A549 (cell line): Measurements from ENCODE around the gene CCDC40. TPM values are rescaled to one million over a fixed set of nuclear protein-coding genes. Genes with fewer than 3 reads are reported as not detected.

ENCODE experiments used
- ATAC-seq, 2 experiments: fragments of 200-7000 bp in 1 of 2; fragments of >200 bp in 1 of 2; cut with Nextera tagmentation in 1 of 2; cut with Tn5 transposase in 1 of 2; 3 replicates each; pipeline versions ENCODE4 v1.8.0 to v1.9.1; 2018 to 2020; ENCODE audit warnings: mild to moderate bottlenecking in 1 of 2, moderate library complexity in 1 of 2
- CTCF ChIA-PET: fragments of 300-600 bp; sonication (Branson Sonifier 250); formaldehyde crosslinking; extraction: SDS; loops from one replicate; lab custom pipeline; 2021; ENCODE audit warnings: antibody characterized with exemption, inconsistent platforms; lab: Yijun Ruan, JAX
- POLR2A ChIA-PET: fragments of 350-600 bp; formaldehyde crosslinking; extraction: SDS; loops from one replicate; lab custom pipeline; 2021; ENCODE audit warnings: antibody characterized with exemption, inconsistent platforms; lab: Yijun Ruan, JAX
- DNase-seq, 2 experiments: peaks; one replicate each; pipeline versions ENCODE4 v3.0.0 to v3.0.0-alpha.2; 2011 to 2016; ENCODE audit warnings: low read depth in 1 of 2, low spot score in 1 of 2
- FAIRE-seq: peaks from 2 replicates; lab custom pipeline; 2011; peaks lifted over from hg19 to GRCh38; lab: Jason Lieb, UNC
- H3K27ac ChIP-seq, 2 experiments: fragments of >200 bp; sonication (Bioruptor Twin); formaldehyde crosslinking; 3 replicates each; pipeline ENCODE4 v1.5.1; 2016 to 2017
- H3K4me1 ChIP-seq: fragments of >200 bp; sonication (Bioruptor Twin); formaldehyde crosslinking; 3 replicates; pipeline ENCODE4 v1.6.1; 2016
- H3K4me2 ChIP-seq: fragments of >200 bp; sonication (Bioruptor Twin); formaldehyde crosslinking; 3 replicates; pipeline ENCODE4 v1.6.1; 2016
- H3K4me3 ChIP-seq: fragments of >200 bp; sonication (Bioruptor Twin); formaldehyde crosslinking; 3 replicates; pipeline ENCODE4 v1.5.1; 2016
- H3K9me3 ChIP-seq: fragments of >200 bp; sonication (Bioruptor Twin); formaldehyde crosslinking; 3 replicates; pipeline ENCODE4 v1.6.1; 2016
- ATOH8 ChIP-seq: fragments of 250-450 bp; sonication (Bioruptor Pico); IDR thresholded peaks from 2 replicates; pipeline ENCODE4 v1.5.0; 2020; ENCODE audit warnings: low read depth, mild to moderate bottlenecking, moderate library complexity
- CBX2 ChIP-seq: fragments of 200-600 bp; sonication (generic); IDR thresholded peaks from 2 replicates; pipeline ENCODE4 v1.6.1; 2016; ENCODE audit warnings: low read depth, mild to moderate bottlenecking, borderline replicate concordance
- CEBPB ChIP-seq, 2 experiments: fragments of >200 bp in 1 of 2; sonication (Bioruptor Twin) in 1 of 2; formaldehyde crosslinking in 1 of 2; IDR thresholded peaks; 2 replicates each; pipeline ENCODE4 v1.6.1; 2012 to 2016
- CHD4 ChIP-seq: fragments of 200-600 bp; sonication (generic); IDR thresholded peaks from 2 replicates; pipeline ENCODE4 v1.6.1; 2016; ENCODE audit warnings: antibody characterized with exemption, mild to moderate bottlenecking, borderline replicate concordance
- CTCF ChIP-seq: fragments of >200 bp; sonication (Bioruptor Twin); formaldehyde crosslinking; IDR thresholded peaks from 3 replicates; pipeline ENCODE4 v1.5.1; 2016
- EHF ChIP-seq: fragments of 250-450 bp; sonication (Bioruptor Pico); IDR thresholded peaks from 2 replicates; pipeline ENCODE4 v1.5.0; 2020; ENCODE audit warnings: mild to moderate bottlenecking
- EP300 ChIP-seq, 2 experiments: fragments of >200 bp; sonication (Bioruptor Twin); formaldehyde crosslinking; IDR thresholded peaks; 2 replicates in 1 of 2; 3 replicates in 1 of 2; pipeline ENCODE4 v1.6.1; 2016 to 2017
- FOSB ChIP-seq: fragments of 250-450 bp; sonication (Bioruptor Pico); IDR thresholded peaks from 2 replicates; pipeline ENCODE4 v1.5.0; 2020; ENCODE audit warnings: mild to moderate bottlenecking, moderate library complexity
- GATA3 ChIP-seq: IDR thresholded peaks from 2 replicates; pipeline ENCODE4 v1.6.1; 2012; ENCODE audit warnings: borderline replicate concordance
- HES2 ChIP-seq: fragments of >200 bp; sonication (Bioruptor Twin); formaldehyde crosslinking; IDR thresholded peaks from 2 replicates; pipeline ENCODE4 v1.6.1; 2016
- HOXB13 ChIP-seq: fragments of 250-450 bp; sonication (Bioruptor Pico); IDR thresholded peaks from 2 replicates; pipeline ENCODE4 v1.5.0; 2020; ENCODE audit warnings: low read depth, mild to moderate bottlenecking, moderate library complexity
- KDM1A ChIP-seq: fragments of 200-600 bp; sonication (generic); IDR thresholded peaks from 2 replicates; pipeline ENCODE4 v1.6.1; 2016; ENCODE audit warnings: low read depth, mild to moderate bottlenecking
- KDM5A ChIP-seq: fragments of 200-600 bp; sonication (generic); IDR thresholded peaks from 2 replicates; pipeline ENCODE4 v1.6.1; 2016; ENCODE audit warnings: antibody characterized with exemption, mild to moderate bottlenecking
- MAFK ChIP-seq: fragments of 450-650 bp; IDR thresholded peaks from 2 replicates; pipeline ENCODE4 v1.6.1; 2014; ENCODE audit not compliant: partially characterized antibody
- MAX ChIP-seq: IDR thresholded peaks from 2 replicates; pipeline ENCODE4 v1.6.1; 2012
- MAZ ChIP-seq: fragments of 150-350 bp; IDR thresholded peaks from 2 replicates; pipeline ENCODE4 v1.6.1; 2014; ENCODE audit warnings: antibody characterized with exemption, low read depth, low read length, borderline replicate concordance
- POLR2A ChIP-seq: IDR thresholded peaks from 2 replicates; pipeline ENCODE4 v1.6.1; 2012; ENCODE audit warnings: mild to moderate bottlenecking, low read length
- POLR2AphosphoS2 ChIP-seq: conservative IDR thresholded peaks from 2 replicates; pipeline ENCODE4 v1.6.1; 2012; ENCODE audit warnings: low read length, improper control_type of control experiment, inconsistent platforms
- REST ChIP-seq: fragments of 200-600 bp; sonication (generic); IDR thresholded peaks from 2 replicates; pipeline ENCODE4 v1.6.1; 2016; ENCODE audit warnings: antibody characterized with exemption, mild to moderate bottlenecking, moderate library complexity
- RFX5 ChIP-seq: fragments of 450-650 bp; IDR thresholded peaks from 2 replicates; pipeline ENCODE4 v1.7.1; 2014; ENCODE audit warnings: antibody characterized with exemption, mild to moderate bottlenecking, moderate library complexity
- ZNF302 ChIP-seq: fragments of 250-450 bp; sonication (Bioruptor Pico); IDR thresholded peaks from 2 replicates; pipeline ENCODE4 v1.9.0; 2021; ENCODE audit warnings: inconsistent platforms, mild to moderate bottlenecking, moderate library complexity
- ZSCAN20 ChIP-seq: fragments of 250-450 bp; sonication (Bioruptor Pico); IDR thresholded peaks from 2 replicates; pipeline ENCODE4 v1.8.0; 2022; ENCODE audit warnings: mild to moderate bottlenecking, moderate library complexity
- WGBS: methylation state at CpG from one replicate; pipeline ENCODE4 v1.1.6; 2017; ENCODE audit errors: missing lambda C conversion rate; 5-methylcytosine and 5-hydroxymethylcytosine counted together
- polyA plus RNA-seq, 4 experiments: library from polyadenylated mRNA; depleted of rRNA in 3 of 4; stranded (reverse); fragments of >200 nt; fragmentation: RNase III in 1 of 4; extraction: RNeasy Plus Mini Kit Qiagen cat#74134 plus additional on column Dnase treatment in 1 of 4; gene quantifications; 2 replicates in 3 of 4; 3 replicates in 1 of 4; pipeline ENCODE4 v1.2.3, GENCODE V29; 2011 to 2017

Gene CCDC40
- polyA plus RNA-seq, 2 of the 4 experiments (the other 2 are of a cell fraction), result 5.9 to 11.3 TPM

GRCh38 chr17:79988185-79988971, 48.1 kb upstream of the CCDC40 start (continued):
- TF ChIP-seq GATA3 (no peak), EP300 (IDR thresholded peaks at IDR 0.05) (peak; percentile 56 to 67; a peak in 2 of 5 replicates), CHD4 (no peak), MAFK (no peak), ZSCAN20 (no peak), MAX (peak; percentile 62; the same call in 1 of the 2 replicates)

- FAIRE-seq, result no peak
- POLR2A ChIA-PET, result interaction anchor here (2.0 kb wide), 1 partner anchor 150 kb away, joined by 10 read pairs; the partner anchor contains the start of gene CBX4
- CTCF ChIA-PET, result interaction anchor here (0.7 to 7.5 kb wide), 11 partner anchors 11 to 251 kb away, joined by 3 to 154 read pairs (median 15); partner anchors contain the start of genes CBX4 and CBX8
- Histone ChIP-seq H3K4me3 (no peak overlapping the region), H3K9me3 (no peaks in the 10 kb centered on the region), H3K4me1 (peaks cover 86% of the 10 kb centered on the region), H3K27ac (peak overlapping the region; percentile 72 to 89), H3K4me2 (peak overlapping the region; percentile 83)
- no peak for ATAC-seq
- WGBS, result 93% methylated on average over 20 of the region's 20 CpGs
- TF ChIP-seq ATOH8 (CRISPR knock-in tag) (no peak), FOSB (CRISPR knock-in tag) (no peak), KDM5A (no peak), ZNF302 (CRISPR knock-in tag) (no peak), HES2 (no peak), REST (no peak), KDM1A (no peak), MAZ (no peak), CTCF (no peak), EP300 (IDR thresholded peaks at IDR 0.05) (no peak), CHD4 (no peak), RFX5 (no peak), POLR2A (no peak), HOXB13 (CRISPR knock-in tag) (no peak), CBX2 (no peak), EHF (CRISPR knock-in tag) (no peak), POLR2AphosphoS2 (no peak), CEBPB (IDR thresholded peaks at IDR 0.05) (no peak)
- DNase-seq, result no peak
Observed at GRCh38 chr17:79989106-79989835, 47.2 kb upstream of the CCDC40 start.
